Left ventricle myocardium inferior (tissue), 1 donor: Measurements from ENCODE around the gene CPLANE1. TPM values are rescaled to one million over a fixed set of nuclear protein-coding genes. Genes with fewer than 3 reads are reported as not detected.
"Not testable (repeated sequence)": the region's sequence is repeated elsewhere in the genome, so short reads cannot be mapped to it uniquely, and the experiment has no call there.

Experiments used
- DNase-seq: peaks from one replicate; pipeline ENCODE4 v3.0.0-alpha.2; 2020
- H3K27ac ChIP-seq: fragments of 200-600 bp; replicated peaks from 2 replicates; pipeline ENCODE4 v1.8.0; 2021
- H3K27me3 ChIP-seq: fragments of 200-600 bp; 2 replicates; pipeline ENCODE4 v1.8.0; 2021; ENCODE audit warnings: low read depth
- H3K36me3 ChIP-seq: fragments of 200-600 bp; 2 replicates; pipeline ENCODE4 v1.8.0; 2021
- H3K4me1 ChIP-seq: fragments of 200-600 bp; 2 replicates; pipeline ENCODE4 v1.8.0; 2021
- H3K4me3 ChIP-seq: fragments of 200-600 bp; 2 replicates; pipeline ENCODE4 v1.8.0; 2021; ENCODE audit warnings: mild to moderate bottlenecking, moderate library complexity
- H3K9me3 ChIP-seq: fragments of 200-600 bp; replicated peaks from 2 replicates; pipeline ENCODE4 v1.8.0; 2021
- CTCF ChIP-seq: fragments of 200-600 bp; IDR thresholded peaks from 2 replicates; pipeline ENCODE4 v1.8.0; 2021; ENCODE audit warnings: antibody characterized with exemption, mild to moderate bottlenecking, borderline replicate concordance
- intact Hi-C: fragments of 100-400 bp; cut with micrococcal nuclease; formaldehyde crosslinking; loops from one replicate; pipeline ENCODE4 v1.11.0; 2022
- total RNA-seq: library from RNA; stranded (reverse); fragmentation: NEBNext Ultra II Directional; extraction: Animal tissue kit (Norgen Biotek cat#: 25700); gene quantifications from one replicate; pipeline ENCODE4 v1.2.1, GENCODE V29; 2021
- donor health status: DM: no; HTN: yes; CAD: no; lungs with severe emphysema.

CPLANE1 gene
- total RNA-seq, 1 donor from 2014 or later, result 8.3 TPM

- Histone ChIP-seq H3K9me3 (no peaks in the 10 kb centered on the region), H3K4me3 (peak overlapping the region; percentile 95), H3K36me3 (peaks cover 4% of the 10 kb centered on the region), H3K27ac (no peak overlapping the region), H3K27me3 (no peaks in the 10 kb centered on the region), H3K4me1 (peaks cover 51% of the 10 kb centered on the region)
- intact Hi-C loops, result no loop called here
- DNase-seq, result no peak
- TF ChIP-seq CTCF, result no peak
Measured at GRCh38 chr5:37247496-37247895, 1.7 kb downstream of the CPLANE1 start.

GRCh38 chr5:37247036-37247435 lies 2.1 kb downstream of the CPLANE1 start:
- Histone ChIP-seq H3K4me1 (peaks cover 51% of the 10 kb centered on the region), H3K4me3 (no peak overlapping the region), H3K27me3 (no peaks in the 10 kb centered on the region), H3K9me3 (no peaks in the 10 kb centered on the region), H3K36me3 (peaks cover 9% of the 10 kb centered on the region), H3K27ac (no peak overlapping the region)
- no peak for DNase-seq
- no peak for TF ChIP-seq CTCF
- intact Hi-C loops, result no loop called here

- intact Hi-C loops, result no loop called here
- DNase-seq, result no peak
- no peak for TF ChIP-seq CTCF
- H3K4me1 ChIP-seq, result no peaks in the 10 kb centered on the region
- H3K27me3 ChIP-seq, result no peaks in the 10 kb centered on the region
- H3K36me3 ChIP-seq, result peaks cover 95% of the 10 kb centered on the region
- no peak overlapping the region for H3K27ac ChIP-seq
- H3K4me3 ChIP-seq, result no peak overlapping the region
- peaks cover 28% of the 10 kb centered on the region for H3K9me3 ChIP-seq
Measured at GRCh38 chr5:37234288-37234687, 14.9 kb downstream of the CPLANE1 start.

- H3K9me3 ChIP-seq, result no peaks in the 10 kb centered on the region
- intact Hi-C loops, result no loop called here
- no peaks in the 10 kb centered on the region for H3K4me1 ChIP-seq
- no peak for DNase-seq
- peaks cover 84% of the 10 kb centered on the region for H3K36me3 ChIP-seq
- no peak overlapping the region for H3K27ac ChIP-seq
- H3K4me3 ChIP-seq, result no peak overlapping the region
- TF ChIP-seq CTCF, result no peak
- H3K27me3 ChIP-seq, result no peaks in the 10 kb centered on the region
Measured at GRCh38 chr5:37226377-37226776, 22.8 kb downstream of the CPLANE1 start.

GRCh38 chr5:37222181-37222580 lies 27.0 kb downstream of the CPLANE1 start:
- no peaks in the 10 kb centered on the region for H3K9me3 ChIP-seq
- H3K27ac ChIP-seq, result no peak overlapping the region
- no peak for DNase-seq
- H3K27me3 ChIP-seq, result no peaks in the 10 kb centered on the region
- H3K4me1 ChIP-seq, result no peaks in the 10 kb centered on the region
- peaks cover 94% of the 10 kb centered on the region for H3K36me3 ChIP-seq
- no peak overlapping the region for H3K4me3 ChIP-seq
- intact Hi-C loops, result no loop called here
- TF ChIP-seq CTCF, result no peak

GRCh38 chr5:37220426-37220825 lies 28.8 kb downstream of the CPLANE1 start:
- H3K9me3 ChIP-seq, H3K27me3 ChIP-seq, DNase-seq, H3K27ac ChIP-seq, H3K4me3 ChIP-seq, H3K4me1 ChIP-seq, intact Hi-C loops: not testable (repeated sequence)
- peaks cover 94% of the 10 kb centered on the region for H3K36me3 ChIP-seq

- H3K27me3 ChIP-seq, H3K9me3 ChIP-seq, H3K27ac ChIP-seq, H3K4me3 ChIP-seq, intact Hi-C loops, H3K4me1 ChIP-seq, DNase-seq: not testable (repeated sequence)
- H3K36me3 ChIP-seq, result peaks cover 93% of the 10 kb centered on the region
Measured at GRCh38 chr5:37219384-37219783, 29.8 kb downstream of the CPLANE1 start.
